DMS53 (cell line): Measurements from ENCODE around the gene CD164L2.
A peak's percentile ranks its signal among the peaks of the same experiment; 100 is the strongest.
"Not testable (repeated sequence)": the region's sequence is repeated elsewhere in the genome, so short reads cannot be mapped to it uniquely, and the experiment has no call there.

Experiments used
- DNase-seq: peaks from one replicate; lab custom pipeline; 2025; lab: John Stamatoyannopoulos, UW

Gene CD164L2

GRCh38 chr1:27383039-27383605 lies at the start of gene CD164L2:
Gene CD164L2 (minus strand): TSS chr1:27383333. CDS start chr1:27383239, 94 bp downstream.
- peak; percentile 70 for DNase-seq

GRCh38 chr1:27432725-27433124 lies 49.6 kb upstream of the CD164L2 start:
- not testable (repeated sequence) for DNase-seq

- no peak for DNase-seq
Measured at GRCh38 chr1:27431601-27431940, 48.4 kb upstream of the CD164L2 start.

- DNase-seq: no peak
Measured at GRCh38 chr1:27430903-27431600, 47.9 kb upstream of the CD164L2 start.

- DNase-seq: no peak
Measured at GRCh38 chr1:27429029-27429425, 45.9 kb upstream of the CD164L2 start.

GRCh38 chr1:27428316-27429028 lies 45.3 kb upstream of the CD164L2 start:
- no peak for DNase-seq

GRCh38 chr1:27427816-27428315 lies 44.7 kb upstream of the CD164L2 start:
- no peak for DNase-seq

- DNase-seq: no peak
Measured at GRCh38 chr1:27427329-27427728, 44.2 kb upstream of the CD164L2 start.

GRCh38 chr1:27423709-27424108 lies 40.6 kb upstream of the CD164L2 start:
- no peak for DNase-seq

- peak; percentile 94 for DNase-seq
Measured at GRCh38 chr1:27418326-27419185, 35.4 kb upstream of the CD164L2 start.

- DNase-seq: no peak
Measured at GRCh38 chr1:27417713-27418112, 34.6 kb upstream of the CD164L2 start.

- peak; percentile 77 for DNase-seq
Measured at GRCh38 chr1:27416387-27417111, 33.4 kb upstream of the CD164L2 start.

- DNase-seq: no peak
Measured at GRCh38 chr1:27414091-27414490, 31.0 kb upstream of the CD164L2 start.

- no peak for DNase-seq
Measured at GRCh38 chr1:27413004-27413403, 29.9 kb upstream of the CD164L2 start.

- no peak for DNase-seq
Measured at GRCh38 chr1:27412502-27412901, 29.4 kb upstream of the CD164L2 start.

GRCh38 chr1:27410709-27411108 lies 27.6 kb upstream of the CD164L2 start:
- DNase-seq: no peak

GRCh38 chr1:27409669-27410068 lies 26.5 kb upstream of the CD164L2 start:
- no peak for DNase-seq

GRCh38 chr1:27408151-27408550 lies 25.0 kb upstream of the CD164L2 start:
- no peak for DNase-seq

- DNase-seq: not testable (repeated sequence)
Measured at GRCh38 chr1:27406791-27407190, 23.7 kb upstream of the CD164L2 start.

GRCh38 chr1:27406362-27406680 lies 23.2 kb upstream of the CD164L2 start:
- no peak for DNase-seq

- DNase-seq: not testable (repeated sequence)
Measured at GRCh38 chr1:27405598-27406361, 22.6 kb upstream of the CD164L2 start.
